Measurements from ENCODE around the gene SLC26A11.
"Not testable (repeated sequence)": the region's sequence is repeated elsewhere in the genome, so short reads cannot be mapped to it uniquely, and the experiment has no call there.

Gene SLC26A11

DNA sequence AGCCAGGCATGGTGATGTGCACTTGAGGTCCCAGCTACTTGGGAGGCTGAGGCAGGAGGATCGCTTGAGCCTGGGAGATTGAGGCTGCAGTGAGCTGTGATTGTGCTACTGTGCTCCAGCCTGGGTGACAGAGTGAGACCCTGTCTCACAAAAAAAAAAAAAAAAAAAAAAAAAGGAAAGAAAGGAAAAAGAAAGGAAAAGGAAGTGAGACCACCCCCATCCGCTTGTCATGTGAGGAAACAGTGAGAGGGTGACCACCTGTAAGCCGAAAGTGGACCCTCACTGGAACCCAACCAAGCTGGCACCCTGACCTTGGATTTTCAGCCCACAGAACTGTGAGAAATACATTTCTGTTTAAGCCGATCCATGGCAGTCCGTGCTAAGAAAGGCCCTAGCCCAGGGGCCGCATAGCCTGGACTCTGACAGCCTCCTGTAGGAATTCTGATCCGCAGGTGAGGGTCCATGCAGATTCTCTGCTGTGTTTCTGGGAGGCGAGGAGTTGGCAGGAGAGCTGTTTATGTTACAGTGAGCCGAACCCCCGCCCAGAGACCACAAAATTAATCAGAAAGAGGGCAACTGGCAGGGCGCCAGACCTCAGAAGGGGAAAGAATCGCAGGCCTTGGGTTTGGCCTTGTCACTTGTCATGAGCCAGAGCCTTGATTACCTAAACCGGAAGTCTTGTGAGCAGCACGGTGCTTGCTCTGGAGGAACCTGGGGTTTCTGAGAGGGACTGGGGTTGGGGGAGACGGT is 1.0 kb upstream of the SLC26A11 start:
- DNase-seq (ENCODE audit: low spot score): peak; percentile 94

DNA sequence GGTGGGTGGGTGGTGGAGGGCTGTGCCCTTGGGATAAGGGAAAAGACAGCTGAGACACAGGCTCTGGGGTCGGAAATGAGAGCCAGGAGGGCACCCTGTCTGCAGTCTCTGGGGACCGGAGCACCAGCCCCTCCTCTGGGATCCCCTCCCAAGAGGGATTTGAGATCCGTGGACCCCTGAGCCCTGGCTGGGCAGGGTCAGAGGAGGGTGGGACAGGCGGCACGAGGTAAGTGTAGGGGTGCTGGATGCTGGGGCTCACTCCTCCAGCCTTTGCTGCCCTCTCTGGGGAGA is 519 bp upstream of the SLC26A11 start:
- DNase-seq (ENCODE audit: low spot score): no peak

DNA sequence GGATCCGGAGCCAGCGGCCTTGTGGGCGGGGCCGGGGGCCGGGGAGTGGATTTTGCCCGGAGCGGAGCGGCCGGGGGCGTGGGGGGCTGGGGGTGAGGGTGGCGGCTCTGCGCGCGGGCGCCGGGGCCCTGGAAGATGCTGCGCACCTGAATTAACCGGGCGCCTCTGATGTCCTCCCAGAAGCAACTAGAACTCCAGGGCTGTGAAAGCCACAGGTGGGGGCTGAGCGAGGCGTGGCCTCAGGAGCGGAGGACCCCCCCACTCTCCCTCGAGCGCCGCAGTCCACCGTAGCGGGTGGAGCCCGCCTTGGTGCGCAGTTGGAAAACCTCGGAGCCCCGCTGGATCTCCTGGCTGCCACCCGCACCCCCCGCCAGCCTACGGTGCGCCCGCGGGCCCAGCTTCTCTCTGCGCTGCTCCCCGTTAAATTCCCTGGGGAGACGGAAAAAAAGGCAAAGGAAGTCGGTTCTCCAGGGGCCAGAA is 549 bp downstream of the SLC26A11 start:
- no peak for DNase-seq (ENCODE audit: low spot score)

DNA sequence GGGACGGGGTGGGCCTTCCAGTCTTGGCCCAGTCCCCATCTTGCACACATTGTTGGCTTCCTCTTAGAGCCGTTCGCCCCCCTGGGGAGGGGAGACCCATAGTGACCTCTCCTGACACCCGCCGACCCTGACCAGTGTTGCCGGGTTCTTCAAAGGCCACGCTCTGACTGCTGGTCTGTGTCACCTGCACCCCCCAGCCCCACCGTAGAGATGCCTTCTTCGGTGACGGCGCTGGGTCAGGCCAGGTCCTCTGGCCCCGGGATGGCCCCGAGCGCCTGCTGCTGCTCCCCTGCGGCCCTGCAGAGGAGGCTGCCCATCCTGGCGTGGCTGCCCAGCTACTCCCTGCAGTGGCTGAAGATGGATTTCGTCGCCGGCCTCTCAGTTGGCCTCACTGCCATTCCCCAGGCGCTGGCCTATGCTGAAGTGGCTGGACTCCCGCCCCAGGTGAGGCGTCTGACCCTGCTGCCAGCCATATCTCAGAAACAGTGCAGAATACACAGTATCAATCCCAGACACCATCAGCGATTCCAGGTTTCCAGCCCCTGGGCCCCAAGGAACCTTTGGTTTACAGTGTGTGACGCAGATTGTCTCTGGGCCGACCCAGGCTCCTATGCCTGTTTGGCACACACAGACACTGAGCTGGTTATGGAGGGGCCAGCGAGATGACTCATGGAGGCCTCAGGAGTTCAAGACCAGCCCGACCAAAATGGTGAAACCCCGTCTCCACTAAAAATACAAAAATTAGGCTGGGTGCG is 1.3 kb downstream of the SLC26A11 start:
- no peak for DNase-seq (ENCODE audit: low spot score)

DNA sequence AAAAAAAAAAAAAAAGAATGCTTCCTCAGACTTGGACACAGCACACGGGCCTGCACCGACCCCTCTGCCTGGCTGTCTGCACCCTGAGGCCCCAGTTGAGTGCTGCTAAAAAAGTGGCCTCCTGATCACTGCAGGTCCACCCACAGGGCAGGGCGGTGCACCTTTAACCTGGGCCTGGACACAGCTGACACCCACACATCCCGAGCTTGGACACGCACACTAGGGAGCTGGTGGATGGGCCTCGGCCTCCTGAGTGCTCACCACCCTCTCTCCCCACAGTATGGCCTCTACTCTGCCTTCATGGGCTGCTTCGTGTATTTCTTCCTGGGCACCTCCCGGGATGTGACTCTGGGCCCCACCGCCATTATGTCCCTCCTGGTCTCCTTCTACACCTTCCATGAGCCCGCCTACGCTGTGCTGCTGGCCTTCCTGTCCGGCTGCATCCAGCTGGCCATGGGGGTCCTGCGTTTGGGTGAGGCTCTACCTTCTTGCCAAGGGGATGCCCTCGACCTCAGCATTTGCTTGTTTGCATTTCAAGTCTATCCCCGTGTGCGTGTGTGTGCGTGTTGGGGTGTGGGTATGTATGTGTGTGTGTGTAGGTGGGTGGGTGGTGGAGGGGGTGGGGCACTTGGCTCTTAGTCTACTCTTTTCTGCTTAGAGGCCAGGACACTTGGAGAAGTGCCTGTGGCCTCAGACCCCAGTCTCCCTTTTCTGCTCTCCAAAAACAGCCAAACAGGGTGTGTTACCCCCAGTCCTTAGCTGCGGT is 2.3 kb downstream of the SLC26A11 start:
- DNase-seq (ENCODE audit: low spot score): no peak

DNA sequence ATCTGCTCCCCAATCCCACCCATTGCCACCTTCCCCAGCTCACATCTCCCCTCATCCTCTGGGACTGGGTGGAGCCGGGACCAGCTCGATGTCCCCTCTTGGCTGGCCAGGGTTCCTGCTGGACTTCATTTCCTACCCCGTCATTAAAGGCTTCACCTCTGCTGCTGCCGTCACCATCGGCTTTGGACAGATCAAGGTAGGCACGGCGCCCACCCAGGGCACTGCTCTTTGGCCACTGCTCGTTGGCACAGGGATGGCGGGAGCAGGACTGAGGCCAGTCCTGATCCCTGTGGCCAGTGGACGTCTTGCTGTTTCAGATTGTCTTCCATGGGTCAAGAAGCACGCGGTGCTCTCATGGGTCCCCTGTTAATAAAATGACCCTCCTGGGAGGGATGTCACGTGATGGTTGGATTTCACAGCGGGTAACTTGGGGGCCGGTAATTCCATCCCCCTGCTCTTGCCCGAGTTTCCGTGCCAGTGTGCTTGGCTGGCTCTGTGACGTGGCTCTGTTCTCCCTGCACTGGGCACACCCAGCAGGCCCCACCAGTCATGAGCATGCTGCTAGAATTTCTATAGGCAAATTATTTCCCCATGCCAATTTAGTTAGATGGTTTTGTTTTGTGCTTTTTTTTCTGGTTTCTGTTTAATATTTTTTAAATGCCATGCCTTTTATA is 3.1 kb downstream of the SLC26A11 start:
- DNase-seq (ENCODE audit: low spot score): no peak

DNA sequence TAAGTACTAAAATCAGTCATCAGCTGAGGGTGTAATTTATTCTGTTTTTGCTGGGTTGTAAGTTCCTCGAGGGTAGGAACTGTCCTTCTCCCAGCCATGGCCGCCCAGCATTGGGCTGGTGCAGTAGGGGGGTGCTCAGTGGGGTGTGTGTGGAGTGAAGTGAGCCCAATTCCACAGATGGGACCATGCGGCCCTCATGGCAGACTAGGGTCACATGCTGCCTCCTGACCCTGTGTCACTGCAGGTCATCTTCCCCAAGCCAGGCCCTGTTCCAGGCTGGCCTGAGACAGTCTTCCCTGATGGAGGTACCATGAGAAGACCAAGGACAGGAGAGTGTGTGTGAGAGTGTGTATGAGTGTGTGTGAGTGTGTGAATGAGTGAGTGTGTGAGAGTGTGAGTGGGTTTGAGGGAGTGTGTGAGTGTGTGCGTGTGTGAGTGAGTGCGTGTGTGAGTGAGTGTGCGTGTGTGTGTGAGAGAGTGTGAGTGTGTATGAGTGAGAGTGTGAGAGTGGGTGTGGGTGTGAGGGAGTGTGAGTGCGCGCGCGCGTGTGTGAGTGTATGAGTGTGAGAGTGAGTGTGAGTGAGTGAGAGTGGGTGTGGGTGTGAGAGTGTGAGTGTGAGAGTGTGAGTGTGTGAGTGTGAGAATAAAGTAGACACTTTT is 3.7 kb downstream of the SLC26A11 start:
- DNase-seq (ENCODE audit: low spot score): no peak

DNA sequence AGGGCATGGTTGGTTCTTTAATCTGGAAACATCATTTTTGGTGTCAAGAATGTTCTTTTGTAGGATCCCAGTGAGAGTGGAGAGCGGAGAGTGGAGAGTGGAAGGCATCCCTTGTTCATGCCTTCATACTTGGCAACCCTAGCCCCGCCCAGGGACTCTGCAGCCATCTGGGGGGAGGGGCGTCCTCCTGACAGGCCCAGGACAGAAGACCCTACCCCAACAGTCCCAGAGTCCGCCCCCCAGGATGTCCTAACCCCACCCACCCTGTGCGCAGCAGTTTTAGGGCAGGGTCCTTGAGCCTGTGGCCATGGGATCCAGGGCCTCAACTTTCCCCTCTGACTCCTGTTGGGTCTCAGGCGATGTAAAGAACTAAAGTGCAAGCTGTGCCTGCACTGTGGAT is 4.5 kb downstream of the SLC26A11 start:
- DNase-seq (ENCODE audit: low spot score): no peak

DNA sequence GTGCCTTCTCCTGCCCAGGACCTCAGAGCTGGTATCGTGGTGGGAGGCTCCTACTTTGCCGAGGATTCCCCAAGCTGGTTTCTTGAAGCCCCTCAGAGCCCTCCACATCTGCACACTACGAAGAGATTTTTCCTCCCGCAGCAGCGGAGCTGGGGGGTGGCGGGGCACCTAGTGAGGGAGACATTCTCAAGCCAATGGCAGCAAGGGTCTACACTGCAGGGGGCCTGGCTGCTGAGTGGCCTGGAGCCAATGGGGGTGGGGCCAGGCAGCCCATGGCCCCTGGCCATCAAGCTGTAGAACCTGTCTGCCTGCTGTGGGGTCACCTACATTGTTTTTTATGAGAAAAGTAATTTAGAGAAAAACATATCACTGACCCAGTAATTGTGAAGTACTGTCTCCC is 5.0 kb downstream of the SLC26A11 start:
- no peak for DNase-seq (ENCODE audit: low spot score)

DNA sequence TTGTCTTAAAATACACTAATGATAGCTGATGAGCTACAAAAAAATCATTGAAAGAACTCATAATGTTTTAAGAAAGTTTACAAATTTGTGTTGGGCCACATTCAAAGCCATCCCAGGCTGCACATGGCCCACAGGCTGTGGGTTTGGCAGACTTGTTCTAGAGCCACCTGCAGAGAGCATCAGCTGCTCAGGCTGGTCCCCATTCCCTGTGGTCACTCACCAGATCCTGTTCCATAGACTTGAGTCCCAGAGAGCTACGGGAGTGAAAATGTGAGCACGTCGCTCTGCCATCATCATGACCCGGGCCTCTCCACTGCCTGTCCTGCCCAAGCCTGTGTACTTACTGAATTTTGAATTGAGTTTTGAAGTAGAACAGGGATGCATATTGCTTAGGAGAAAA is 6.9 kb downstream of the SLC26A11 start:
- no peak for DNase-seq (ENCODE audit: low spot score)

DNA sequence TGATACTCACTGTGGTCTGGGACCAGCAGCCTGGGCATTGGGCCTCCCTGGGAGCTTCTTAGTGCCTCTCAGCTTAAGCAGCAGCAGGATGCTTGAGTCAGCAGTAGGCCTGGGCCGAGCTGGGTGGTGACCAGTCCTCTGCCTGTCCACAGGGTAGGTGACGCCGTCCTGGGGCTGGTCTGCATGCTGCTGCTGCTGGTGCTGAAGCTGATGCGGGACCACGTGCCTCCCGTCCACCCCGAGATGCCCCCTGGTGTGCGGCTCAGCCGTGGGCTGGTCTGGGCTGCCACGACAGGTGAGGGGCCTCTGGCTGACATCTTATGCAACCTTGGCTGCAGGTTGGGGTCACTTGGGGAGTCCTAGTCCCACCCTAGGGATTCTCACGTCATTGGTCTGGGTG is 7.4 kb downstream of the SLC26A11 start:
- no peak for DNase-seq (ENCODE audit: low spot score)

DNA sequence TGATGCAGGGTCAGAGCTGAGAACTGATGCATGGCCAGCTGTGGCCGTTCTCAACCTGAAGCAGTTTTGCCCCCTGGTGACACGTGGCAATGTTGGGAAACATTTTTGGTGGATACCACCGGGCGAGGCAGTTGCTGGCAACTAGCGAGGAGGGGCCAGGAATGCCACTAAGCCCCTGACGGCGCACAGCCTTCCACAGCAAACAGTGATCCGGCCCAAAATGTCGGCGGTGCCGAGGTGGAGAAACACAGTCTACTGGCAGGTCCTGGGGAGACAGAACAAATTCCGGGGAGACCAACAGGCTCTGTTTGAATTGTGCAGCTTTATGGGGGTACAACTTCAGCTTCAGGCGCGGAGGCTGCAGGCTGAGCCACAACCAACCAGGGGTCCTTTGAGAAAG is 8.2 kb downstream of the SLC26A11 start:
- DNase-seq (ENCODE audit: low spot score): no peak

DNA sequence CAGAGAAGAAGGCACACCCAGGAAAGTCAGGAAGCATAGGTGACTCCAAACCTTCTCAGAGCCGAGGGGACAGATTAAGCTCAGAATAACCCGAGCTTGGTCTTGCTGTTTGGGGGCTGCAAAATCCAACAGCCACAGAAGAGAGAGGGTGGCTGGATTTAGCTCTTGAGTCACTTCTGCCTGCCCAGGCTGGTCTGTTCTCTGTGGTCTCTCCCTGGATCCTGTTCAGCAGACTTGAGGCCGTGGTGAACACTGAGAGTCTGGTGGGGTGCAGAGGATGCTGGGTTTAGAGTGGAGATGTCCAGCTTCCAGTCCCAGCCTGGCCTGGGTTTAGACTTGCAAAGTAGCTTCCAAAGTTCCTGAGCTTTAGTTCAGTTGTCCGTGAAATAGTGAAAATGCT is 8.8 kb downstream of the SLC26A11 start:
- DNase-seq (ENCODE audit: low spot score): no peak

DNA sequence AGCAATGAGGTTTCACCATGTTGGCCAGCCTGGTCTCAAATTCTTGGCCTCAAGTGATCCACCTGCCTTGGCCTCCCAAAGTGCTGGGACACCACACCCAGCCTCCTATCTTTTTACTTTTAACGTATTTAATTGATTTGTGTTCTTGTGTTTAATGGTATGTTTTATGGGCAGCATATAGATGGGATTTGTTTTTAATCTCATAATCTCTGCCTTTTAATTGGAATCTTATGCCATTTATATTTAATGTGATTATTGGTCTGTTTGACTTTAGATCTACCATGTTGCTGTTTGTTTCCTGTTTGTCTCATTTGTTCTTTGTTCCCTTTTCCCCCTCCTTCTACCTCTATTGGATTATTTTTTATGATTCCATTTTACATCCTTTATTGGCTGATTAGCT is 12.2 kb downstream of the SLC26A11 start:
- DNase-seq (ENCODE audit: low spot score): no peak

DNA sequence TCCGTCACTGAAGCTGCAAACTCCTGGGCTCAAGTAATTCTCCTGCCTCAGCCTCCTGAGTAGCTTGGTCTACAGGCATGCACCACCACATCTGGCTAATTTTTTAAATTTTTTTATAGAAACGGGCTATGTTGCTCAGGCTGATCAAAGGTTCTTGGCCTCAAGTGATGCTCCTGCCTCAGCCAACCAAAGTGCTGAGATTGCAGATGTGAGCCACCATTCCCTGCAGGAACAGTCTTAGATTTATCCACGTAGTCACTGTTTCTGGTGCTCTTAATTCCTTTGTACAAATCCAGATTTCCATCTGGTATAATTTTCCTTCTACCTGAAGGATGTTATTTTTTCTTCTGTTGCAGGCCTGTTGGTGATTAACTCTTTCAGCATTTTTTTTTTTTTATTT is 13.0 kb downstream of the SLC26A11 start:
- no peak for DNase-seq (ENCODE audit: low spot score)

DNA sequence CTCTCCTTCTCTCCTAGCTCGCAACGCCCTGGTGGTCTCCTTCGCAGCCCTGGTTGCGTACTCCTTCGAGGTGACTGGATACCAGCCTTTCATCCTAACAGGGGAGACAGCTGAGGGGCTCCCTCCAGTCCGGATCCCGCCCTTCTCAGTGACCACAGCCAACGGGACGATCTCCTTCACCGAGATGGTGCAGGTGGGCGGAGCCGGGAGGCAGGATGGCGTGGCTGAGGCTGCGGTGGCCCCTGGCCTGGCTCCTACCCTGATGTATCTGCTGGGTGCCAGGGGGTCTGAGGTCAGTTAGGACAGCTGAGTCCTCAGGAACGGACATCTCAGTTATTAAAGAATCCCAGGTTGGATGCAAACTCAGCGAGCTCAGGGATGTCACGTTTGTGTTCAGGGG is 16.7 kb downstream of the SLC26A11 start:
- no peak for DNase-seq (ENCODE audit: low spot score)

DNA sequence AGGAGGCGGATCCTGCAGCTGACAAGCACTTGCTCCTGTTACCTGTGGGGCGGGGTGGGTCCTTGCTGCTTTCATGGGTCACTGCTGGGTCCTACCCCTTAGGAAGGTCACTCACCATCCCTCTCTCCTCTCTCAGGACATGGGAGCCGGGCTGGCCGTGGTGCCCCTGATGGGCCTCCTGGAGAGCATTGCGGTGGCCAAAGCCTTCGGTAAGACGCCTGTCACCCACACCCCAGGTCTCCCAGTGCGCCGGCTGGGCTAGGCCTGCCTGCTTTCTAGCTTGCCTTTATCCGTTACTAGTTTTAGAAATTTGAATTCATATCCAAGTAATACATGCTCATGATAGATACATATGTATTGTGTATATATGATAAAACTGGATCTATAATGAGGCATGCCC is 17.2 kb downstream of the SLC26A11 start:
- no peak for DNase-seq (ENCODE audit: low spot score)

DNA sequence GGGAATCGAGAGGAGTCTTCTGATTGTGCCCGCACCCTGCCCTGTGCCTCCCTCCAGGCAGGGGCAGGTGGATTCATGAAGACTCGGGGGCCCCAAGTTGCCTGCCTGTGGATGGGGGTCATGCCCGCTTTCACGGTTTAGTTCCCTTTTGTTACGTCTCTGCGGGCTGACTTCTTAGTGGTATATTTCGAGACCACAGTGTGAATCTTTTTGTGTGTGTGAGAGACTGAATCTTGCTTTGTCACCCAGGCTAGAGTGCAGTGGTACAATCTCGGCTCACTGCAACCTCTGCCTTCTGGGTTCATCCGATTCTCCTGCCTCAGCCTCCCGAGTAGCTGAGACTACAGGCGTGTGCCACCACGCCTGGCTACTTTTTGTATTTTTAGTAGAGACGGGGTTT is 22.3 kb downstream of the SLC26A11 start:
- DNase-seq (ENCODE audit: low spot score): no peak

DNA sequence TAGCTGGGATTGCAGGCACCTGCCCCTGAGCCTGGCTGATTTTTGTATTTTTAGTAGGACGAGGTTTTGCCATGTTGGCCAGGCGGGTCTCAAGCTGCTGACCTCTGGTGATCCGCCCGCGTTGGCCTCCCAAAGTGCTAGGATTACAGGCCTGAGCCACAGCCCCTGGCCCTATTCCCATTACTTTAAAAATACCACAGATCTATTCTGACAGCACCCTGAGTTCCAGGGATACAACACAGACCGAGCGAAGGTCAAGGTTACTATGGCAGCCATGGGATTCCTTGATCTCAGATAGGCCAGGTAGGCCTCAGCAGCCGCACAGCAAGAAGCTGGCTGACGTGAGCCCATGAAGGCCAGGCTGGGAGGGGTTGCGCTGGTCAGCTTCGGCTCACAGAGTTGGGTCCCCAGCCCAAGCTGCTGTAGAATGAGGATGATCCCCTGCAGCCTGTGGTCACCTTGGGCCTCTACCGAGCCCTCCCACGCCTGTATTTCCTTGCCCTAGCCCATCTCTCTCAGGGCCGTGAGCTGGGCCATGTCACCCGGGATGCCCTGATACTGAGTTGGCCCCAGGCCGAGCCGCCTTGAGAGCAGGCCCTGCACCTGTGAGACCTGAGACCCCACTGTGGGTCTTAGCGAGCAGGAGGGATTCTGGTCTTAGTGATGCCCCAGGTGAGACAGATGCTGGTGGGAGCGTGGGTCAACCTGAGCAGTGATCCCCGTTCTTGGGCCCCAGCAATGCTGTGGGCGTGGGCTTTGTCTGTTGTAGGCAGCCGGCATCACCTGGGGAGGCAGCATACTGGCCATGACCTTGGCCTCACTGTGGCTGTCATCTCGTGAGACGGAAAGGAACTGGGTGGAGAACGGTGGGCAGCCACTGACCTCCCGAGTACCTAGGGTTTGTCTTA is 23.6 kb downstream of the SLC26A11 start:
- no peak for DNase-seq (ENCODE audit: low spot score)

DNA sequence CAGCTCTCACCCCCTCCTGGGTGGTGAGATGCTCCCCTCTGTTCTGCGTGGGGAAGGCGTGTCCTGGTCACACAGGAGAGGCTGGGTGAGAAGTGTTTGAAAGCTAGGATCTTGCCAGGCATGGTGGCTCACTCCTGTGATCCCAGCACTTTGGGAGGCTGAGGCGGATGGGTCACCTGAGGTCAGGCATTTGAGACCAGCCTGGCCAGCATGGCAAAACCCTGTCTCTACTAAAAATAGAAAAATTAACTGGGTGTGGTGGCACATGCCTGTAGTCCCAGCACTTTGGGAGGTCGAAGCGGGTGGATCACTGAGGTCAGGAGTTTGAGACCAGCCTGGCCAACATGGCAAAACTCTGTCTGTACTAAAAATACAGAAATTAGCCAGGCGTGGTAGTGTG is 24.2 kb downstream of the SLC26A11 start:
- not testable (repeated sequence) for DNase-seq (ENCODE audit: low spot score)

Measured in kidney tubule cell (primary cell).